ENCODE results near the gene G3BP1. TPM values are rescaled to one million over a fixed set of nuclear protein-coding genes. Genes with fewer than 3 reads are reported as not detected.

Gene G3BP1
- total and polyA plus RNA-seq, 2 of the 13 experiments (the other 11 are each of a cell fraction or from before 2014, with no cell fraction given) = 36.7 to 320 TPM

GRCh38 chr5:151820903-151821302 lies 49.1 kb downstream of the G3BP1 start (continued):
- TF ChIP-seq HDAC2 (CRISPR knock-in tag; IDR thresholded peaks at IDR 0.05) (peak; percentile 75), ZNF205 (CRISPR knock-in tag; IDR thresholded peaks at IDR 0.05) (no peak), SAP130 (CRISPR knock-in tag; IDR thresholded peaks at IDR 0.05; ENCODE audit: low read depth) (peak; percentile 75), LCORL (IDR thresholded peaks at IDR 0.05) (no peak), LCORL (CRISPR knock-in tag; IDR thresholded peaks at IDR 0.05) (peak; percentile 49; the same call in 1 of the 2 replicates), ZNF432 (CRISPR knock-in tag; IDR thresholded peaks at IDR 0.05; ENCODE audit: borderline replicate concordance) (no peak), CEBPB (IDR thresholded peaks at IDR 0.05; ENCODE audit: borderline replicate concordance, low read depth, low read length) (no peak), AHDC1 (CRISPR knock-in tag; IDR thresholded peaks at IDR 0.05; ENCODE audit: borderline replicate concordance) (peak; percentile 88), THAP11 (CRISPR knock-in tag; IDR thresholded peaks at IDR 0.05) (0 out of 2 replicates have a peak, but pooled peaks have one; percentile 17), TBP (CRISPR knock-in tag; IDR thresholded peaks at IDR 0.05) (no peak), CREM (IDR thresholded peaks at IDR 0.05) (peak; percentile 29; the same call in 1 of the 2 replicates), CREM (CRISPR knock-in tag; IDR thresholded peaks at IDR 0.05) (no peak), ZNF792 (CRISPR knock-in tag; IDR thresholded peaks at IDR 0.05) (peak; percentile 82; the same call in 1 of the 2 replicates), PHF8 (CRISPR knock-in tag; IDR thresholded peaks at IDR 0.05) (no peak), MAZ (IDR thresholded peaks at IDR 0.05; ENCODE audit: borderline replicate concordance, low read depth, low read length) (no peak), MAZ (CRISPR knock-in tag; IDR thresholded peaks at IDR 0.05; ENCODE audit: low read depth) (no peak)
- TF ChIP-seq, protein P1, sequence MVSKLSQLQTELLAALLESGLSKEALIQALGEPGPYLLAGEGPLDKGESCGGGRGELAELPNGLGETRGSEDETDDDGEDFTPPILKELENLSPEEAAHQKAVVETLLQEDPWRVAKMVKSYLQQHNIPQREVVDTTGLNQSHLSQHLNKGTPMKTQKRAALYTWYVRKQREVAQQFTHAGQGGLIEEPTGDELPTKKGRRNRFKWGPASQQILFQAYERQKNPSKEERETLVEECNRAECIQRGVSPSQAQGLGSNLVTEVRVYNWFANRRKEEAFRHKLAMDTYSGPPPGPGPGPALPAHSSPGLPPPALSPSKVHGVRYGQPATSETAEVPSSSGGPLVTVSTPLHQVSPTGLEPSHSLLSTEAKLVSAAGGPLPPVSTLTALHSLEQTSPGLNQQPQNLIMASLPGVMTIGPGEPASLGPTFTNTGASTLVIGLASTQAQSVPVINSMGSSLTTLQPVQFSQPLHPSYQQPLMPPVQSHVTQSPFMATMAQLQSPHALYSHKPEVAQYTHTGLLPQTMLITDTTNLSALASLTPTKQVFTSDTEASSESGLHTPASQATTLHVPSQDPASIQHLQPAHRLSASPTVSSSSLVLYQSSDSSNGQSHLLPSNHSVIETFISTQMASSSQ (IDR thresholded peaks at IDR 0.05; ENCODE audit: low read depth) = no peak
- TF ChIP-seq, protein P1 (CRISPR knock-in tag; IDR thresholded peaks at IDR 0.05; ENCODE audit: borderline replicate concordance) = no peak
- TF ChIP-seq, protein P2, sequence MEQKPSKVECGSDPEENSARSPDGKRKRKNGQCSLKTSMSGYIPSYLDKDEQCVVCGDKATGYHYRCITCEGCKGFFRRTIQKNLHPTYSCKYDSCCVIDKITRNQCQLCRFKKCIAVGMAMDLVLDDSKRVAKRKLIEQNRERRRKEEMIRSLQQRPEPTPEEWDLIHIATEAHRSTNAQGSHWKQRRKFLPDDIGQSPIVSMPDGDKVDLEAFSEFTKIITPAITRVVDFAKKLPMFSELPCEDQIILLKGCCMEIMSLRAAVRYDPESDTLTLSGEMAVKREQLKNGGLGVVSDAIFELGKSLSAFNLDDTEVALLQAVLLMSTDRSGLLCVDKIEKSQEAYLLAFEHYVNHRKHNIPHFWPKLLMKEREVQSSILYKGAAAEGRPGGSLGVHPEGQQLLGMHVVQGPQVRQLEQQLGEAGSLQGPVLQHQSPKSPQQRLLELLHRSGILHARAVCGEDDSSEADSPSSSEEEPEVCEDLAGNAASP (CRISPR knock-in tag; IDR thresholded peaks at IDR 0.05; ENCODE audit: borderline replicate concordance) = no peak
- TF ChIP-seq, protein P3, sequence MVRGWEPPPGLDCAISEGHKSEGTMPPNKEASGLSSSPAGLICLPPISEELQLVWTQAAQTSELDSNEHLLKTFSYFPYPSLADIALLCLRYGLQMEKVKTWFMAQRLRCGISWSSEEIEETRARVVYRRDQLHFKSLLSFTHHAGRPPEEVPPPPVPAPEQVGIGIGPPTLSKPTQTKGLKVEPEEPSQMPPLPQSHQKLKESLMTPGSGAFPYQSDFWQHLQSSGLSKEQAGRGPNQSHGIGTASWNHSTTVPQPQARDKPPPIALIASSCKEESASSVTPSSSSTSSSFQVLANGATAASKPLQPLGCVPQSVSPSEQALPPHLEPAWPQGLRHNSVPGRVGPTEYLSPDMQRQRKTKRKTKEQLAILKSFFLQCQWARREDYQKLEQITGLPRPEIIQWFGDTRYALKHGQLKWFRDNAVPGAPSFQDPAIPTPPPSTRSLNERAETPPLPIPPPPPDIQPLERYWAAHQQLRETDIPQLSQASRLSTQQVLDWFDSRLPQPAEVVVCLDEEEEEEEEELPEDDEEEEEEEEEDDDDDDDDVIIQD (CRISPR knock-in tag; IDR thresholded peaks at IDR 0.05; ENCODE audit: low read depth) = peak; percentile 56; the same call in 1 of the 2 replicates

All from HepG2 (cell line).